ENCODE results near the gene ATP5F1E.
"Not testable (repeated sequence)": the region's sequence is repeated elsewhere in the genome, so short reads cannot be mapped to it uniquely, and the experiment has no call there.

Gene ATP5F1E

GRCh38 chr20:59018817-59019216, 13.3 kb downstream of the ATP5F1E start:
- no peak for DNase-seq

- no peak for DNase-seq
Measured at GRCh38 chr20:59017493-59018231, 14.5 kb downstream of the ATP5F1E start.

- DNase-seq, result no peak
Measured at GRCh38 chr20:59016795-59017492, 15.2 kb downstream of the ATP5F1E start.

- no peak for DNase-seq
Measured at GRCh38 chr20:59015812-59016711, 16.1 kb downstream of the ATP5F1E start.

GRCh38 chr20:59015411-59015810, 16.7 kb downstream of the ATP5F1E start:
- DNase-seq, result no peak

GRCh38 chr20:59014680-59015389, 17.3 kb downstream of the ATP5F1E start:
- DNase-seq, result no peak

- no peak for DNase-seq
Measured at GRCh38 chr20:59013959-59014608, 18.1 kb downstream of the ATP5F1E start.

- DNase-seq, result no peak
Measured at GRCh38 chr20:59013031-59013951, 18.8 kb downstream of the ATP5F1E start.

- not testable (repeated sequence) for DNase-seq
Measured at GRCh38 chr20:59011874-59012157, 20.3 kb downstream of the ATP5F1E start.

- no peak for DNase-seq
Measured at GRCh38 chr20:59010995-59011873, 20.9 kb downstream of the ATP5F1E start.

- no peak for DNase-seq
Measured at GRCh38 chr20:59010321-59010994, 21.7 kb downstream of the ATP5F1E start.

GRCh38 chr20:59008715-59009336, 23.3 kb downstream of the ATP5F1E start:
- no peak for DNase-seq

GRCh38 chr20:59007665-59008511, 24.2 kb downstream of the ATP5F1E start:
- no peak for DNase-seq

GRCh38 chr20:59006864-59007664, 25.1 kb downstream of the ATP5F1E start, which contains the start of gene CTSZ:
CTSZ (minus strand) TSS chr20:59007254; CDS start chr20:59007128, 126 bp downstream.
- DNase-seq, result no peak

GRCh38 chr20:59006167-59006863, 25.8 kb downstream of the ATP5F1E start:
- no peak for DNase-seq

- DNase-seq, result no peak
Measured at GRCh38 chr20:59005523-59006166, 26.5 kb downstream of the ATP5F1E start.

Measured in NCI-H1092 (cell line).